HG03520 (cell line): ENCODE data around the gene F11R.
"Not testable (repeated sequence)": the region's sequence is repeated elsewhere in the genome, so short reads cannot be mapped to it uniquely, and the experiment has no call there.

Source experiments
- ATAC-seq: cut with Tn5 transposase; IDR thresholded peaks from one replicate; pipeline ENCODE4 v1.9.1; 2021; ENCODE audit warnings: mild to moderate bottlenecking, moderate library complexity; ENCODE audit not compliant: unreplicated experiment

Gene F11R

DNA sequence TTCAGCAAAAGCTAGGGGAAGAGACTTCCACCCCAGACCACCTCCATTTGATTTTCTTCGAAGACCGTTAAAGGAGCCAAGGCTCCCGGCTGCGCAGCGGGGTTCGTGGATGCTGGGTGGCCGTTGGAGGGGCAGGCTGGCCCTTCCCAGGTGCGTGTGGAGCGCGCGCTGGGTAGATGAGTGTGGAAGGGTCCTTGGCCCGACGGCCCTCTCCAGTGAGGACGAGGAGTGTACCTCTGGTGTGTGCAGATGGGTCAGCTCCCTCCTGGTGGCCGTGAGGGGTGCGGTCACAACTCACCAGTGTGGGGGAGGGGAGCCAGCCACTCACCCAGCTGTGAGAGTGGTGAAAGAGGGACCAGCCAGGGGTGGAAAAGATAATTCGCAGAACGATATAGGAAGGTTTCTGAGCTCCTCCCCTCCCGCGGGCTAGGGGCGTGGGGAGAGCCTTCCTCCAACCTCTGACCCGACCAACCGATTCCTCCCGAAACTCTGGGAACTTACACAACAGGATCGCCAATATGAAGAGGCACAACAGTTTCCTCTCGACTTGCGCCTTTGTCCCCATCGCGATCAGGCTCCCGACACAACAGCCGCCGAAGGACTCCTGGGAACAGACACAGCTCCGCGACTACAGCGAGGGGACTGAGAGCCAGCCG lies at the start of gene F11R:
TSS of gene F11R (minus strand) at position 644 of the 656 bp plus-strand sequence. CDS start at position 565, 79 bp downstream.
- ATAC-seq, result peak; percentile 21

- ATAC-seq, result peak; percentile 84
Observed at GRCh38 chr1:161069731-161070270, 48.8 kb upstream of the F11R start, which contains the start of gene ARHGAP30. Gene ARHGAP30, minus strand, starts transcription at chr1:161069891. Its CDS starts 267 bp downstream, at chr1:161069624.

DNA sequence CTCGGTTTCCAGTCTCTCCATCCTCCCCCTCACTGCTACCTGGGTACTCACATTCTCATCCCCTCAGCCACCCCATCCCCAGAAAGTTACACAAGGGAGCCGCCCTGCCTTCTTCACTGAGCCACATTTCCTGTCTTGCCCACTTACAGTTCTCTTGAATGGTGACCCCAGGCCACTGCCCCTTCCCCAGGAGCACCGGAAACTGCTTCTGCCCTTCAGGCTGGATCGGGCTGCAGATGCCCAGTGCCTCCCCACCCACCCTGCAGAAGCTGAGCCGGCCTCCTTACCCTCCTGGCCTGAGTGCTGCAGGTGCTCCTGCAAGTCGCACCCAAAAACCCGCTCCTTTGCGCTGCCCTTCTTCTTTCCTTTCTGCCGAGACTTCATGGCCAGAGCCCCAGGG lies 48.3 kb upstream of the F11R start:
- no peak for ATAC-seq

- ATAC-seq, result no peak
Observed at GRCh38 chr1:161068306-161069234, 47.6 kb upstream of the F11R start.

DNA sequence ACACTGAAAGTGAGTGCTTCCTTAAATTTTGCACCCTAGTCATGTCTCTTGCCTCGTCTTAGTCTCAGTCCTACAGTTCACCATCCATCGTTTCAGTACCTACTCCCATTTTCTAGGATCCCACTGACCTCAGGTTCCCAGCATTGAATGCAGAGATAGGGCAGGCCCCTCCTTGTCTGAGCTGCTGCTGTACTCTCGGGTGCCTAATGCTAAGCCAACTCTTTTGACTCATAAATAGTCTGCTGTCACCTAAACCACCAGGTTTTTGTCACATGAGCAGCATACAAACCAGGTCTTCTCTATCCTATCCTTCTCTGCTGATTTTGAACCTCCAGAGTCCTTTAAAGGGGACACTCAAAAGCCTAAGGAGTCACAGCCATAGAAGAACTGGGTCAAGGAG lies 45.7 kb upstream of the F11R start:
- ATAC-seq, result no peak

DNA sequence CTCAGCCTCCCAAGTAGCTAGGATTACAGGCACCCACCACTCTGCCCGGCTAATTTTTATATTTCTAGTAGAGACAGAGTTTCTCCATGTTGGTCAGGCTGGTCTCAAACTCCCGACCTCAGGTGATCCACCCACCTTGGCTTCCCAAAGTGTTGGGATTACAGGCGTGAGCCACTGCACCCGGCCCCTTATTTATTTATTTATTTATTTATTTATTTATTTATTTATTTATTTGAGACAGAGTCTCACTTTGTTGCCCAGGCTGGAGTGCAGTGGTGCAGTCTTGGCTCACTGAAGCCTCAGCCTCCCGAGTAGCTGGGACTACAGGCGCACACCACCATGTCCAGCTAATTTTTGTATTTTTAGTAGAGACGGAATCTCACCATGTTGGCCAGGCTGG lies 44.7 kb upstream of the F11R start:
- ATAC-seq, result not testable (repeated sequence)

DNA sequence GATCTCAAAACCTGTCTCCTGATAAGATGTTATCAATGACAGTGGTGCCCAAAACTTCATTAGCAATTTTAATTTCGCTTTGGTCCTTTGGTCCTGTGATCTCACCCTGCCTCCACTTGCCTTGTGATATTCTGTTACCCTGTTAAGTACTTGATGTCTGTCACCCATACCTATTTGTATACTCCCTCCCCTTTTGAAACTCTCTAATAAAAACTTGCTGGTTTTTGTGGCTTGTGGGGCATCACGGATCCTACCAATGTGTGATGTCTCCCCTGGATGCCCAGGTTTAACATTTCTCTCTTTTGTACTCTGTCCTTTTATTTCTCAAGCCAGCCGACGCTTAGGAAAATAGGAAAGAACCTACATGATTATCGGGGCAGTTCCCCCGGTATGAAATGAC lies 43.0 kb upstream of the F11R start:
- not testable (repeated sequence) for ATAC-seq

DNA sequence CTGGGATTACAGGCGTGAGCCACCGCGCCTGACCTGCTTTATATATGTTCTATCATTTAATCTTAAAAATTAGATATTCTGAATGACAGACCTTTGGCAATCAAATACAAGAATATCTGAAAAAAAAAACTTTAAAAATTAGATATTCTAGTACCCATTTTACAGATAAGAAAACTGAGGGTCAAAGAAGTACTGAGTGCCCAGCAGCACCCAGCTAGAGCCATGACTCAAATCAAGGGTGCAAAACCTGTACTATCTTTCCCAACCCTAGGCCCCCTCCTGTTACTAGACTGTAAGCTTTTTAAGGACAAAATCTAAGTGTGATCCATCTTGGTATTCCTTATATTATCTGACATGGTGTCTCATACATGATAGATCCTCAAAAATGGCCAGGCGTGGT lies 40.5 kb upstream of the F11R start:
- ATAC-seq, result no peak

- ATAC-seq, result no peak
Observed at GRCh38 chr1:161059293-161059692, 38.3 kb upstream of the F11R start.

DNA sequence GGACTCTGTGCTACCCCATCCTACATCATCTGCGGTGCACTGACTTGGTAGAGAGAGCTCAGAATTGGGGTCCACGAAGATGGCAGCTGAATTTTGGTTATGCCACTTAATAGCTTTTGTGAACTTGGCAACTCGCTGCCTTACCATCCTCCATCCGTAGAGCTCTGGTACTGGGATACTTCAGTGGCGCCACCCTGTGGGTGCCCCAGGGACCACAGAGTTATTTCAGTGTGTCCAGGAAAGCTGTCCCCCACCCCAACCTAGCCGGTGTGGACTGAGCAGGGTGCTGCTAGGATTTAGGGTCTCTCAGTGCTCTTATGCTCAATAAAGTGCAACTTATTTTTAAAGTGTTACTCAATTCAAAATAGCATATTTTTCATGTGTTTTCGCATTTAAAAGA lies 33.9 kb upstream of the F11R start:
- ATAC-seq, result no peak

GRCh38 chr1:161054232-161054631 lies 33.3 kb upstream of the F11R start:
- ATAC-seq, result no peak

- ATAC-seq, result no peak
Observed at GRCh38 chr1:161052899-161053298, 31.9 kb upstream of the F11R start.

- no peak for ATAC-seq
Observed at GRCh38 chr1:161051219-161051618, 30.3 kb upstream of the F11R start.

DNA sequence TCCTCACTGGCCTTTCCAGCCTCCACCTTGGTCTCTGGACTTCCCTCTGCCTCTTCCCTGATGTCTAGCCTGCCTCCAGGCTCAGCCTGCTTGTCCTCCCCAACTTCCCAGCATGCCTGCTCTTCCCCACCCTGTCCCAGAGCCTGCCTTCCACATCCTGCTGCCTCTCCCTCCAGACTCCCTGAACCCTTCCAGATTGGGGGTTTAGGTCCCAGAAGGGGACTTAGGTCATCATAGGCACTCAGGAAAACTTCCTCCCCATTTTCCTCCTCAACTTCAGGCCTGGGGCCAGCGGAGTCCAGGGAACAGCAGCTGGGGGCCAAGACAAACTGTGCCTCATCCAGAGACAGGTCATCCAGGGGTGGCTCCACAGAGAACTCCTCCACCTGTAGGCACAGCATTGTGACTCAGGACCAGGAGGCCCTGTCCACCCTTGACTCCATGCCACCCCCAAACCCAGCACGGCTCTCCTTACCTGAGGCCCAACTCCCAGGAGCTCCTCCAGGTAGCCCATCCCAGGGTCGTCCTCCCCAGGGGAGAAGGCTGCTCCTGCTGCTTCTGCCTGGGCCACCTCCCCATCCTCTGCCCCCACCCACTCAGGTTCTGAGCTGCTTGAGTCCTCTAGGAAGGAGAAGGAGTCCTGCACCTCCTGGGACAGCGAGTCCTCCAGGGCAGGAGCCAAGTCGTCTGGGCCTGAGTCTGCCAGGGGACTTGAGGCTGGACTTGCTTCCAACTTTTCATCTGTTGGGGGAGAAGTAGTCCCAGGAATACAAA lies 28.2 kb upstream of the F11R start:
- ATAC-seq, result no peak

DNA sequence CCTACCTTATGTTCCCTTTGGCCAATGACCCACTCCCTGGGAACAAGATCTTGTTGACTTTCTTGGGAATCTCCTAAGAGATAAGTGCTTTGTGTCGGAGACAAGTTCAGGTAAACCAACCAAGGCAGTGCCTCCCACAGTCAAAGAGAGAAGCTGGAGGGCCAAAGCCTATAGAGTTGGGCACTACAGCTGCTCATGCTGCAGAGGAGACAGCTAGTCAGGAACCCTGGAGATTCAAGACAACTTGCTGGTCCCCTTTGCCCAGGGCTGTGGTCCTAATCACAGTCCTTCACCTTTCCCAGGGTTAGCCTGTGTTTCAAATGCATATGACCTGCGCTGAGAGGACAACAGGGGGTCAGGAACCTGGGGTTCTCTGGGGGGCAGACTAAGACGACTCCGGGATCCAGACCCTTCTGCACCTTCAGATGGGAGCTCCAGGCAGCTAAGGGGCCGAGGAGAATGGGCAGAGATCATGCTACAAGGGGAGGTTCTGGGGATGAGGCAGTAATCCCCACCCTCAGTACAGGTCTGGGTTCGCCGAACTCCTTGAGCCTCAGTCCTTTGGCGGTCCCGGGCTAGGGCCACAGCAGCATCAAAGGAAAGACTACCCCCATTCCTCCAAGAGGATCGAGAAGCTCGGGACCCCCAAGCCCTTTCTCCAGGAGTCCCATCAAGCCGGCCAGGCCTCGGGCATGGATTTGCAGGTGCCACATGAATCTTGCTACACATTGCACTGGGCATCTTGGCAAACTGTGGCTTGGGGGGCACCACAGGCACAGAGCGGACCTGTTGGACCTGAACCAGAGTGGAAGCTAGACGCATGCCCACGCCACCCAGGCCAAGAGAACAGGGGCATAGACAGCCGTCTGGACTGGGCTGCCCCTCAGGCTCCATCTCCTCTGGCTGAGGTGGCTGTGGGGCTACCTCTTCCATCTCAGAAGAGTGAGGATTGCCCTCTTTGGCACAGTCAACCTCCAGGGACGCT lies 26.8 kb upstream of the F11R start:
- ATAC-seq, result no peak

- ATAC-seq, result peak; percentile 29
Observed at GRCh38 chr1:161046605-161047228, 25.8 kb upstream of the F11R start.

DNA sequence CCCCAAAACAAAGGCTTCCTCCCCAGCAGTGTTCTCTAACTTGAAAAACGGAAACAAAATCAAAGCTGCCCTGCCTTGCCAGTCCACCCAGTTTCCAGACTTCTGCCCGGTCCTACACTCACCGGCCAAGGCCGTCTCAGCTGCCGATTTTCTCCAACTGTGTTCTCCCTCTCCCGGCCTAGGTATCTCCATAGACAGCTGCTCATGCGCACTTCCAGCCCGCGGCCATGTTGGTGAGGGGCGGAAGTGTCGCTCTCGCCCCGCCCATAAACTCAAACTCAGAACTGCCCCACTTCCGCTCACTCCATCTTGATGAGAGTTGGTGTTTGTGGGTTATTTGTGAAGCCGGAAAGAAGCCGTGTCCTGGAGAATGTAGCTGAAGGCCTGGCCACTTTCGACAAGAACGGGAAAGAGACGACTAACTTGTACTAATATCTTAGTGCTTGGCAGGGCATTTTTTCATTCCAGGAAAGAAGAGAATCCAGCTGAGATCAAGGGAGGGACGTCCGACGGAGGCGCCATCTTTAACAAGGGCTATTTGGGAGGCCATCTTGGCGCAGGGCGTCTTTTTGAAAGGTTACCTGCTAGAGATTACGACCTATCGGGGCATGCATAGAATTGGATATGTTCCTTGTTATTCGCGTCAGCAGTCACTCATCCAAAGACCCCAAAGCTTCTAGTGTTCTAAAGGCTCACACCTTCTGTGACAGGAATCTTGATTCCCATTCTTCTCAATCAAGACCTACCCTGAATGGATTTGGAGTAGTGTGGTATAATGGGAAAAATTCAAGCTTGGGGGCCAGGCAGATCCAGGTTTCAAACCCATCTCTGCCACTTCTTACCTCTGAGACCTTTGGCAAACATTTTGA lies 25.0 kb upstream of the F11R start, which contains the start of gene USF1:
TSS of gene USF1 (minus strand) at position 242 of the 869 bp plus-strand sequence. CDS start 2,702 bp downstream, outside the sequence.
- ATAC-seq, result peak; percentile 43
